IMR-90 (cell line): Measurements from ENCODE around the gene SATB2. TPM values are rescaled to one million over a fixed set of nuclear protein-coding genes. Genes with fewer than 3 reads are reported as not detected.

Experiments used
- ATAC-seq: fragments of 200-7000 bp; cut with Tn5 transposase; 2 replicates; pipeline ENCODE4 v1.9.1; 2020; ENCODE audit warnings: low read depth, mild to moderate bottlenecking, moderate library complexity
- BruUV-seq: library from RNA; stranded (reverse); fragments of 400-500 nt; replicated peaks from 2 replicates; lab custom pipeline; 2021; lab: Mats Ljungman, UMichigan
- CTCF ChIA-PET: fragments of 300-600 bp; formaldehyde crosslinking; extraction: SDS; loops from one replicate; lab custom pipeline; 2021; ENCODE audit warnings: antibody characterized with exemption; lab: Yijun Ruan, JAX
- POLR2A ChIA-PET: fragments of 300-600 bp; sonication (Branson Sonifier 250); formaldehyde crosslinking; loops from one replicate; lab custom pipeline; 2022; ENCODE audit warnings: antibody characterized with exemption; ENCODE audit not compliant: unreplicated experiment; lab: Charles Lee
- DNase-seq: peaks from one replicate; pipeline ENCODE4 v3.0.0; 2013
- H2AFZ ChIP-seq: replicated peaks from 2 replicates; pipeline ENCODE3; 2013; ENCODE audit warnings: low read length, mild to moderate bottlenecking; ENCODE audit not compliant: poor library complexity
- H2AK5ac ChIP-seq: 2 replicates; pipeline ENCODE4 v1.6.1; 2013; ENCODE audit warnings: low read depth, low read length, inconsistent platforms
- H2AK9ac ChIP-seq: replicated peaks from 2 replicates; pipeline ENCODE3; 2013; ENCODE audit warnings: mild to moderate bottlenecking, low read depth, low read length, moderate library complexity; ENCODE audit not compliant: poor library complexity
- H2BK120ac ChIP-seq: 2 replicates; pipeline ENCODE4 v1.6.1; 2013; ENCODE audit warnings: low read depth, low read length, inconsistent platforms
- H2BK15ac ChIP-seq: 3 replicates; pipeline ENCODE4 v1.6.1; 2013; ENCODE audit warnings: low read depth, low read length, inconsistent platforms
- H2BK20ac ChIP-seq: 2 replicates; pipeline ENCODE4 v1.6.1; 2013; ENCODE audit warnings: low read depth, mild to moderate bottlenecking, inconsistent platforms, low read length, moderate library complexity
- H2BK5ac ChIP-seq: 2 replicates; pipeline ENCODE4 v1.6.1; 2013; ENCODE audit warnings: mild to moderate bottlenecking, low read depth, low read length, inconsistent platforms; ENCODE audit not compliant: poor library complexity, severe bottlenecking
- H3K14ac ChIP-seq: replicated peaks from 2 replicates; pipeline ENCODE4 v1.6.1; 2013; ENCODE audit warnings: low read depth, low read length, inconsistent platforms
- H3K18ac ChIP-seq: 2 replicates; pipeline ENCODE4 v1.6.1; 2013; ENCODE audit warnings: low read depth, low read length, control low read depth
- H3K23ac ChIP-seq: 2 replicates; pipeline ENCODE4 v1.6.1; 2013; ENCODE audit warnings: low read depth, low read length, inconsistent platforms
- H3K27ac ChIP-seq: 2 replicates; pipeline ENCODE4 v1.5.1; 2013; ENCODE audit warnings: mild to moderate bottlenecking, control low read depth, low read length; ENCODE audit not compliant: insufficient read depth
- H3K27me3 ChIP-seq: 2 replicates; pipeline ENCODE4 v1.6.1; 2013; ENCODE audit warnings: low read length; ENCODE audit not compliant: control insufficient read depth, insufficient read depth
- H3K36me3 ChIP-seq: 2 replicates; pipeline ENCODE4 v1.6.1; 2013; ENCODE audit warnings: low read length, mixed read lengths; ENCODE audit not compliant: control insufficient read depth, insufficient read depth
- H3K4ac ChIP-seq: 2 replicates; pipeline ENCODE4 v1.6.1; 2013; ENCODE audit warnings: low read depth, low read length, inconsistent platforms
- H3K4me1 ChIP-seq: 2 replicates; pipeline ENCODE4 v1.6.1; 2013; ENCODE audit warnings: low read length, mixed read lengths; ENCODE audit not compliant: control insufficient read depth, insufficient read depth
- H3K4me2 ChIP-seq: 2 replicates; pipeline ENCODE4 v1.6.1; 2013; ENCODE audit warnings: low read depth, mild to moderate bottlenecking, control low read depth, low read length, moderate library complexity
- H3K4me3 ChIP-seq: 2 replicates; pipeline ENCODE4 v1.5.1; 2013; ENCODE audit warnings: low read depth, mild to moderate bottlenecking, control low read depth, low read length, moderate library complexity; ENCODE audit not compliant: insufficient read depth
- H3K56ac ChIP-seq: 2 replicates; pipeline ENCODE4 v1.6.1; 2013; ENCODE audit warnings: low read length, inconsistent platforms; ENCODE audit not compliant: insufficient read depth; ENCODE audit errors: extremely low read depth
- H3K79me1 ChIP-seq, 2 experiments: 2 replicates each; pipeline ENCODE4 v1.6.1; 2013; ENCODE audit warnings: low read length in 2 of 2, inconsistent platforms in 1 of 2, low read depth in 1 of 2
- H3K9ac ChIP-seq: 2 replicates; pipeline ENCODE4 v1.6.1; 2013; ENCODE audit warnings: low read depth, low read length, control low read depth
- H3K9me1 ChIP-seq: 2 replicates; pipeline ENCODE4 v1.6.1; 2013; ENCODE audit warnings: low read length, inconsistent platforms; ENCODE audit not compliant: insufficient read depth
- H3K9me3 ChIP-seq: 2 replicates; pipeline ENCODE4 v1.6.1; 2013; ENCODE audit warnings: low read length; ENCODE audit not compliant: control insufficient read depth, insufficient read depth
- H4K20me1 ChIP-seq: 2 replicates; pipeline ENCODE4 v1.6.1; 2013; ENCODE audit warnings: low read length, inconsistent platforms; ENCODE audit not compliant: insufficient read depth
- H4K5ac ChIP-seq: 2 replicates; pipeline ENCODE4 v1.6.1; 2013; ENCODE audit warnings: mild to moderate bottlenecking, low read depth, low read length, control low read depth
- H4K8ac ChIP-seq, 2 experiments: 2 replicates each; pipeline ENCODE4 v1.6.1; 2013; ENCODE audit warnings: low read depth in 2 of 2, low read length in 2 of 2, control low read depth in 1 of 2, inconsistent platforms in 1 of 2
- H4K91ac ChIP-seq: 2 replicates; pipeline ENCODE4 v1.6.1; 2013; ENCODE audit warnings: low read depth, low read length, inconsistent platforms; ENCODE audit not compliant: insufficient read depth
- BHLHE40 ChIP-seq: fragments of 150-350 bp; IDR thresholded peaks from 2 replicates; pipeline ENCODE4 v1.6.1; 2016; ENCODE audit warnings: mild to moderate bottlenecking, low read depth, low read length
- CHD1 ChIP-seq: IDR thresholded peaks from 2 replicates; pipeline ENCODE4 v1.6.1; 2012; ENCODE audit warnings: low read depth, low read length, improper control_type of control experiment
- CTCF ChIP-seq: conservative IDR thresholded peaks from 2 replicates; pipeline ENCODE4 v1.5.1; 2012; ENCODE audit warnings: mild to moderate bottlenecking, low read depth, low read length, improper control_type of control experiment
- FOS ChIP-seq: fragments of 150-350 bp; IDR thresholded peaks from 2 replicates; pipeline ENCODE4 v1.6.1; 2016; ENCODE audit warnings: low read depth, low read length
- MAFK ChIP-seq: IDR thresholded peaks from 2 replicates; pipeline ENCODE4 v1.6.1; 2012; ENCODE audit warnings: low read depth, low read length, improper control_type of control experiment
- MAZ ChIP-seq: IDR thresholded peaks from 2 replicates; pipeline ENCODE4 v1.6.1; 2012; ENCODE audit warnings: low read depth, mild to moderate bottlenecking, low read length, improper control_type of control experiment, moderate library complexity, borderline replicate concordance
- MXI1 ChIP-seq: IDR thresholded peaks from 2 replicates; pipeline ENCODE4 v1.6.1; 2012; ENCODE audit warnings: low read depth, mild to moderate bottlenecking, low read length, moderate library complexity, borderline replicate concordance
- NFE2L2 ChIP-seq: fragments of 150-350 bp; IDR thresholded peaks from 2 replicates; pipeline ENCODE4 v1.6.1; 2016; ENCODE audit warnings: low read depth, mild to moderate bottlenecking, low read length
- RAD21 ChIP-seq: IDR thresholded peaks from 2 replicates; pipeline ENCODE4 v1.6.1; 2012; ENCODE audit warnings: low read length, improper control_type of control experiment
- RCOR1 ChIP-seq: IDR thresholded peaks from 2 replicates; pipeline ENCODE4 v1.6.1; 2012; ENCODE audit warnings: mild to moderate bottlenecking, low read length, improper control_type of control experiment; ENCODE audit not compliant: insufficient replicate concordance
- SMC3 ChIP-seq: fragments of 150-350 bp; IDR thresholded peaks from 2 replicates; pipeline ENCODE4 v1.6.1; 2016; ENCODE audit warnings: low read depth, mild to moderate bottlenecking, antibody characterized with exemption, low read length, moderate library complexity
- USF2 ChIP-seq: fragments of 150-350 bp; IDR thresholded peaks from 2 replicates; pipeline ENCODE4 v1.6.1; 2017; ENCODE audit warnings: mild to moderate bottlenecking, antibody characterized with exemption, low read length, low read depth
- WGBS, 2 experiments: methylation state at CpG; one replicate each; pipeline versions ENCODE4 v1.1.5 to v1.1.7; 2013; ENCODE audit warnings: missing lambda C conversion rate in 2 of 2; ENCODE audit not compliant: insufficient read length in 1 of 2; ENCODE audit errors: extremely low coverage in 2 of 2; 5-methylcytosine and 5-hydroxymethylcytosine counted together
- dilution Hi-C: fragments of 300-500 bp; cut with HindIII; formaldehyde crosslinking; loops from one replicate; pipeline ENCODE4 v1.14.3; 2018; ENCODE audit warnings: low sequenced_read_pairs; ENCODE audit not compliant: unreplicated experiment
- in situ Hi-C: fragments of 300-500 bp; cut with MboI; formaldehyde crosslinking; loops from 3 replicates; pipeline ENCODE4 v1.14.3; 2019; ENCODE audit warnings: low sequenced_read_pairs, inconsistent platforms, mixed read lengths
- intact Hi-C: fragments of 100-400 bp; cut with micrococcal nuclease; formaldehyde crosslinking; loops from 2 replicates; pipeline ENCODE4 v1.10.0; 2022
- polyA plus RNA-seq, 3 experiments: library from polyadenylated mRNA; depleted of rRNA; stranded (reverse); fragments of >200 nt; gene quantifications; 2 replicates each; pipeline ENCODE4 v1.2.3, GENCODE V29; 2012; ENCODE audit warnings: low replicate concordance in 1 of 3
- total RNA-seq: library from RNA; depleted of rRNA; stranded (reverse); fragments of >200 nt; gene quantifications from 2 replicates; pipeline ENCODE4 v1.2.3, GENCODE V29; 2012

SATB2 gene
- total and polyA plus RNA-seq, 2 of the 4 experiments (the other 2 are of a cell fraction) = 6.2 to 8.4 TPM

- Histone ChIP-seq H3K27ac (no peak overlapping the region), H3K9me3 (no peaks in the 10 kb centered on the region), H3K14ac (no peak overlapping the region), H3K36me3 (no peaks in the 10 kb centered on the region), H2BK5ac (no peak overlapping the region), H3K9me1 (no peaks in the 10 kb centered on the region), H4K8ac (no peak overlapping the region), H2BK20ac (no peak overlapping the region), H2BK15ac (no peak overlapping the region), H3K4ac (no peak overlapping the region), H3K4me3 (no peak overlapping the region), H3K9ac (no peak overlapping the region), H4K20me1 (no peaks in the 10 kb centered on the region; the same call in 1 of the 2 replicates), H4K5ac (no peak overlapping the region), H3K27me3 (peaks cover 56% of the 10 kb centered on the region), H2AFZ (no peak overlapping the region), H3K4me2 (no peak overlapping the region), H2BK120ac (no peak overlapping the region), H3K18ac (no peak overlapping the region), H4K91ac (no peak overlapping the region), H3K23ac (peak overlapping the region; percentile 25; the same call in 1 of the 2 replicates), H2AK5ac (no peak overlapping the region), H3K4me1 (no peaks in the 10 kb centered on the region), H3K79me1 (no peaks in the 10 kb centered on the region), H3K56ac (no peak overlapping the region), H2AK9ac (no peak overlapping the region)
- dilution Hi-C loops (no loop called here), in situ Hi-C loops (no loop called here), intact Hi-C loops (no loop called here)
- ChIA-PET POLR2A (no interaction called here), CTCF (no interaction called here)
- whole genome bisulfite sequencing, 2 experiments = 32% methylated on average over 5 of the region's 46 CpGs; no CpG with 5 or more reads in 1 of the 2 experiments
- ATAC-seq (no peak), DNase-seq (no peak)
- TF ChIP-seq NFE2L2 (no peak), MAFK (no peak), RCOR1 (no peak), SMC3 (no peak), BHLHE40 (no peak), USF2 (no peak), MXI1 (no peak), MAZ (no peak), RAD21 (no peak), FOS (no peak), CTCF (no peak), CHD1 (no peak)
- no TSS peak for BruUV-seq
These were observed 7.0 kb upstream of the SATB2 start for GRCh38 chr2:199464606-199465352.
